Mesenchymal stem cell (in vitro differentiated cells and primary cell): Measurements from ENCODE around the gene RIN3.

Experiments
- DNase-seq: peaks from one replicate; pipeline ENCODE4 v3.0.0-alpha.2; 2013
- H2AFZ ChIP-seq: one replicate; pipeline ENCODE4 v1.6.1; 2013; ENCODE audit warnings: low read depth, mild to moderate bottlenecking, control low read depth, inconsistent platforms, low read length, moderate library complexity
- H2AK5ac ChIP-seq: 2 replicates; pipeline ENCODE4 v1.6.1; 2013; ENCODE audit warnings: low read length, moderate library complexity, mild to moderate bottlenecking, inconsistent platforms; ENCODE audit not compliant: severe bottlenecking
- H2BK120ac ChIP-seq: one replicate; pipeline ENCODE4 v1.6.1; 2013; ENCODE audit warnings: low read depth, mild to moderate bottlenecking, inconsistent platforms, low read length, moderate library complexity
- H2BK12ac ChIP-seq, 2 experiments: one replicate each; pipeline ENCODE4 v1.6.1; 2013; ENCODE audit warnings: inconsistent platforms in 2 of 2, low read length in 2 of 2, mild to moderate bottlenecking in 2 of 2, moderate library complexity in 2 of 2, control low read depth in 1 of 2
- H2BK15ac ChIP-seq: one replicate; pipeline ENCODE4 v1.6.1; 2013; ENCODE audit warnings: mild to moderate bottlenecking, low read depth, inconsistent platforms; ENCODE audit not compliant: poor library complexity, severe bottlenecking
- H2BK5ac ChIP-seq: 2 replicates; pipeline ENCODE4 v1.6.1; 2013; ENCODE audit warnings: low read depth, mild to moderate bottlenecking, low read length, control low read depth, inconsistent platforms; ENCODE audit not compliant: poor library complexity, severe bottlenecking
- H3K14ac ChIP-seq, 2 experiments: one replicate each; pipeline ENCODE4 v1.6.1; 2013; ENCODE audit warnings: inconsistent platforms in 2 of 2, low read length in 2 of 2, control low read depth in 1 of 2, mild to moderate bottlenecking in 1 of 2, moderate library complexity in 1 of 2
- H3K18ac ChIP-seq, 2 experiments: one replicate each; pipeline ENCODE4 v1.6.1; 2013; ENCODE audit warnings: inconsistent platforms in 2 of 2, low read length in 2 of 2, control low read depth in 1 of 2, low read depth in 1 of 2, mild to moderate bottlenecking in 1 of 2
- H3K23ac ChIP-seq, 2 experiments: one replicate each; pipeline ENCODE4 v1.6.1; 2013; ENCODE audit warnings: inconsistent platforms in 2 of 2, low read length in 2 of 2, mild to moderate bottlenecking in 2 of 2, moderate library complexity in 2 of 2, control low read depth in 1 of 2
- H3K27ac ChIP-seq: 2 replicates; pipeline ENCODE4 v1.5.1; 2013; ENCODE audit warnings: mild to moderate bottlenecking, moderate library complexity, low read length, control low read depth, inconsistent platforms; ENCODE audit not compliant: poor library complexity, severe bottlenecking
- H3K27me3 ChIP-seq, 2 experiments: 2 replicates each; pipeline versions ENCODE4 v1.6.1 to v1.7.0; 2013; ENCODE audit warnings: low read length in 2 of 2, mild to moderate bottlenecking in 2 of 2, moderate library complexity in 2 of 2, control low read depth in 1 of 2, inconsistent platforms in 1 of 2; ENCODE audit not compliant: control insufficient read depth in 1 of 2, insufficient read depth in 1 of 2
- H3K36me3 ChIP-seq, 2 experiments: 2 replicates each; pipeline versions ENCODE4 v1.6.1 to v1.7.0; 2013; ENCODE audit warnings: low read length in 2 of 2, control low read depth in 1 of 2, inconsistent platforms in 1 of 2, low read depth in 1 of 2, mild to moderate bottlenecking in 1 of 2; ENCODE audit not compliant: insufficient read depth in 2 of 2, control insufficient read depth in 1 of 2
- H3K4ac ChIP-seq, 2 experiments: one replicate each; pipeline ENCODE4 v1.6.1; 2013; ENCODE audit warnings: inconsistent platforms in 2 of 2, low read length in 2 of 2, mild to moderate bottlenecking in 2 of 2, moderate library complexity in 2 of 2, control low read depth in 1 of 2, low read depth in 1 of 2
- H3K4me1 ChIP-seq: 2 replicates; pipeline ENCODE4 v1.6.1; 2013; ENCODE audit warnings: low read depth, low read length, control low read depth; ENCODE audit not compliant: control insufficient read depth, insufficient read depth
- H3K4me2 ChIP-seq: 2 replicates; pipeline ENCODE4 v1.6.1; 2013; ENCODE audit warnings: low read length, mild to moderate bottlenecking, inconsistent platforms; ENCODE audit not compliant: poor library complexity, severe bottlenecking
- H3K4me3 ChIP-seq, 2 experiments: 2 replicates each; pipeline versions ENCODE4 v1.5.1 to v1.7.0; 2013; ENCODE audit warnings: low read length in 2 of 2, mild to moderate bottlenecking in 2 of 2, control low read depth in 1 of 2, low read depth in 1 of 2; ENCODE audit not compliant: insufficient read depth in 1 of 2
- H3K79me1 ChIP-seq: replicated peaks from 2 replicates; pipeline ENCODE4 v1.6.1; 2013; ENCODE audit warnings: mild to moderate bottlenecking, control low read depth, low read length, inconsistent platforms; ENCODE audit not compliant: poor library complexity, severe bottlenecking
- H3K9ac ChIP-seq: 2 replicates; pipeline ENCODE4 v1.7.0; 2013; ENCODE audit warnings: mild to moderate bottlenecking, low read length, moderate library complexity
- H3K9me3 ChIP-seq: 2 replicates; pipeline ENCODE4 v1.7.0; 2013; ENCODE audit warnings: mild to moderate bottlenecking, low read length; ENCODE audit not compliant: control insufficient read depth
- H4K8ac ChIP-seq: one replicate; pipeline ENCODE4 v1.6.1; 2013; ENCODE audit warnings: inconsistent platforms, mild to moderate bottlenecking, low read length, moderate library complexity
- H4K91ac ChIP-seq: one replicate; pipeline ENCODE4 v1.6.1; 2013; ENCODE audit warnings: mild to moderate bottlenecking, low read length, inconsistent platforms
- WGBS: methylation state at CpG from one replicate; pipeline ENCODE4 v1.1.7; 2013; ENCODE audit warnings: mixed read lengths; 5-methylcytosine and 5-hydroxymethylcytosine counted together

Gene RIN3

GRCh38 chr14:92589213-92589852 lies 75.8 kb downstream of the RIN3 start:
- H3K23ac ChIP-seq: no peak overlapping the region
- DNase-seq: peak; percentile 33
- 89% methylated on average over 5 of the region's 5 CpGs for WGBS
- peaks cover 1% of the 10 kb centered on the region for H3K4me1 ChIP-seq
- no peak overlapping the region for H3K27ac ChIP-seq
- H3K36me3 ChIP-seq: peaks cover 9 to 45% of the 10 kb centered on the region in 2 experiments
- H3K4me2 ChIP-seq: no peak overlapping the region
- no peak overlapping the region for H3K4me3 ChIP-seq
- H4K91ac ChIP-seq: no peak overlapping the region
- no peak overlapping the region for H2BK120ac ChIP-seq
- H2AK5ac ChIP-seq: no peak overlapping the region
- no peak overlapping the region for H2BK5ac ChIP-seq
- H3K4ac ChIP-seq: peak overlapping the region in 1 of 2 experiments; percentile 2
- H3K9ac ChIP-seq: no peak overlapping the region
- peaks cover 5% of the 10 kb centered on the region for H3K79me1 ChIP-seq
- H3K9me3 ChIP-seq: peaks cover 1% of the 10 kb centered on the region
- no peak overlapping the region for H4K8ac ChIP-seq
- no peak overlapping the region for H3K14ac ChIP-seq
- peak overlapping the region in 1 of 2 experiments; percentile 3 for H3K18ac ChIP-seq
- no peak overlapping the region for H2AFZ ChIP-seq
- no peaks in the 10 kb centered on the region for H3K27me3 ChIP-seq
- no peak overlapping the region for H2BK15ac ChIP-seq
- H2BK12ac ChIP-seq: no peak overlapping the region

GRCh38 chr14:92590176-92590575 lies 76.6 kb downstream of the RIN3 start:
- no peak for DNase-seq
- no peak overlapping the region for H2BK12ac ChIP-seq
- no peak overlapping the region for H3K18ac ChIP-seq
- H2BK5ac ChIP-seq: no peak overlapping the region
- H2BK120ac ChIP-seq: no peak overlapping the region
- no peak overlapping the region for H3K14ac ChIP-seq
- H4K8ac ChIP-seq: no peak overlapping the region
- H3K36me3 ChIP-seq: peaks cover 3 to 48% of the 10 kb centered on the region in 2 experiments
- H3K23ac ChIP-seq: no peak overlapping the region
- no peak overlapping the region for H3K9ac ChIP-seq
- no peak overlapping the region for H4K91ac ChIP-seq
- 100% methylated on average over 2 of the region's 2 CpGs for WGBS
- H2BK15ac ChIP-seq: no peak overlapping the region
- peaks cover 1% of the 10 kb centered on the region for H3K4me1 ChIP-seq
- H3K79me1 ChIP-seq: peaks cover 5% of the 10 kb centered on the region
- no peaks in the 10 kb centered on the region for H3K27me3 ChIP-seq
- H3K4me3 ChIP-seq: no peak overlapping the region
- peaks cover 10% of the 10 kb centered on the region for H3K9me3 ChIP-seq
- H3K4ac ChIP-seq: no peak overlapping the region
- no peak overlapping the region for H2AK5ac ChIP-seq
- H2AFZ ChIP-seq: no peak overlapping the region
- H3K4me2 ChIP-seq: no peak overlapping the region
- H3K27ac ChIP-seq: no peak overlapping the region

GRCh38 chr14:92590941-92591340 lies 77.4 kb downstream of the RIN3 start:
- Histone ChIP-seq H3K23ac (no peak overlapping the region), H3K4me2 (no peak overlapping the region), H3K36me3 (peaks cover 3 to 51% of the 10 kb centered on the region in 2 experiments), H3K18ac (no peak overlapping the region), H2BK12ac (no peak overlapping the region), H4K8ac (no peak overlapping the region), H3K4me1 (peaks cover 1% of the 10 kb centered on the region), H4K91ac (no peak overlapping the region), H2AK5ac (no peak overlapping the region), H3K14ac (no peak overlapping the region), H2AFZ (no peak overlapping the region), H2BK120ac (no peak overlapping the region), H3K27me3 (no peaks in the 10 kb centered on the region), H3K9me3 (peaks cover 10% of the 10 kb centered on the region), H2BK15ac (no peak overlapping the region), H3K4ac (no peak overlapping the region), H3K79me1 (peaks cover 5% of the 10 kb centered on the region), H3K27ac (no peak overlapping the region), H2BK5ac (no peak overlapping the region), H3K4me3 (no peak overlapping the region), H3K9ac (no peak overlapping the region)
- DNase-seq: no peak
- no CpG with 5 or more reads among the region's 2 CpGs for WGBS

DNA sequence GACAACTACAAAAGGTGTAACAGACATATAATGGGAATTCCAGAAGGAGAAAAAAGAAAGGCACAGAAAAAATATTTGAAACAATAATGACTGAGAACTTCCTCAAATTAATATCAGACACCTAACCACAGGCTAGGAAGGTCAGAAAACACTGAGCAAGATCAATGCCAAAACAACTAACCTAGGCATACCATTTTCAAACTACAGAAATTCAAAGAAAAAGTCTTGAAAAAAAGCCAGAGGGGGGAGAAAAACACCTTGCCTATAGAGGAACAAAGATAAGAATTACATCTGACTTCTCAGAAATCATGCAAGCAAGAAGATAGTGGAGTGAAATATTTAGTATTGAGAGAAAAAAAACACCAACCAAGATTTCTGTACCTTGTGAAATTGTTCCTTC lies 77.8 kb downstream of the RIN3 start:
- peaks cover 5% of the 10 kb centered on the region for H3K79me1 ChIP-seq
- H3K27ac ChIP-seq: no peak overlapping the region
- H2AK5ac ChIP-seq: no peak overlapping the region
- H3K18ac ChIP-seq: no peak overlapping the region
- H3K4ac ChIP-seq: no peak overlapping the region
- H2AFZ ChIP-seq: no peak overlapping the region
- no peak overlapping the region for H2BK15ac ChIP-seq
- no peak overlapping the region for H4K91ac ChIP-seq
- H2BK120ac ChIP-seq: no peak overlapping the region
- no peaks in the 10 kb centered on the region for H3K27me3 ChIP-seq
- DNase-seq: no peak
- no peak overlapping the region for H3K4me2 ChIP-seq
- H3K36me3 ChIP-seq: peaks cover 3 to 54% of the 10 kb centered on the region in 2 experiments
- H3K9me3 ChIP-seq: peaks cover 10% of the 10 kb centered on the region
- no peak overlapping the region for H3K14ac ChIP-seq
- peaks cover 1% of the 10 kb centered on the region for H3K4me1 ChIP-seq
- H2BK12ac ChIP-seq: no peak overlapping the region
- H3K4me3 ChIP-seq: no peak overlapping the region
- no peak overlapping the region for H2BK5ac ChIP-seq
- no peak overlapping the region for H3K9ac ChIP-seq
- no peak overlapping the region for H4K8ac ChIP-seq
- H3K23ac ChIP-seq: no peak overlapping the region
